HG03442 (cell line): ENCODE data around the gene CEP72.
A peak's percentile ranks its signal among the peaks of the same experiment; 100 is the strongest.
"Not testable (repeated sequence)": the region's sequence is repeated elsewhere in the genome, so short reads cannot be mapped to it uniquely, and the experiment has no call there.

Source experiments
- ATAC-seq: cut with Tn5 transposase; IDR thresholded peaks from one replicate; pipeline ENCODE4 v1.9.1; 2021; ENCODE audit warnings: mild to moderate bottlenecking, moderate library complexity; ENCODE audit not compliant: unreplicated experiment

CEP72 gene

DNA sequence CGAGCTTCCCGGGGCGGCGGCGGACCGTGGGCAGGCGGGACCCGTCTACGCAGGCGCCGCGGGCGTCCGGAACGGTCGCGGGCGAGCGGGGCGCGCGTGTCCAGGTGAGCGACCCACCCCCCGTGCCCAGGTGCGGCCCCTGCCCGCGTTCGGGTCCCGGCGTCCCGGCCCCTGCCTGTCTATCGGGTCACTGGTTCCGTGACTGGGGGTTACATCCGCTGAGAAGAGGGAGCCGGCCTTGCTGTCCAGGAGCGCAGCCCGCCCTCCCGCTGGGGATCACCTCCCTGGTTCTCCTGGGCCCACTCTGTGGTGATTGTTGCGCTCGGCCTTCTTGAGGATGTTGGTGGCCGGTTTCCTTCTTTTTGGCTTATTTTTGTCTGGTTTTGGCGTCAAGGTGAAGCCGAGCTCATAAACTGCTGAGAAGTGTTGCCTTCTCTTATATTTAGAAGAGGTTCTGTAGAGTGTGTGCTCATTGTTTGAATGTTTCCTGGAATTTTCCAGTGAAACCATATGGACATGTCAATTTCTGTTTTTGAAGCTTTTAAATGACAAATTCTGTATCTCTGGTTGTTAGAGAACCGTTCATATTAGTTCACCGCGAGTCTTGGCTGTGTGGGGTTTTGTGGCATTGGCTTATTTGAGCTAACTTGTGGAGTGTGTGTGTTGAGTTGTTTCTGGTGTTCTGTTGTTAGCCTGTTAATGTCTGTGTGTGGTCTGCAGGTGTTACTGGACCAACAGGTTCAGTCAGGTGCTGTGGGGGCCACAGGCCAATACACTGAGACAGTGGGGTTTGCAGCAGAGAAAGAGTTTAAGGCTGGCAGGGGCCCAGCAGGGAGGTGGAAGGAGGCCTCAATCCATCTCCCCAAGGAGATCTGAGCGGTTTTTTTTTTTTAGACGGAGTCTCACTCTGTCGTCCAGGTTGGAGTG lies 621 bp downstream of the CEP72 start:
- ATAC-seq = peak; percentile 27

- no peak for ATAC-seq
These were observed 4.4 kb downstream of the CEP72 start for GRCh38 chr5:616484-617039.

DNA sequence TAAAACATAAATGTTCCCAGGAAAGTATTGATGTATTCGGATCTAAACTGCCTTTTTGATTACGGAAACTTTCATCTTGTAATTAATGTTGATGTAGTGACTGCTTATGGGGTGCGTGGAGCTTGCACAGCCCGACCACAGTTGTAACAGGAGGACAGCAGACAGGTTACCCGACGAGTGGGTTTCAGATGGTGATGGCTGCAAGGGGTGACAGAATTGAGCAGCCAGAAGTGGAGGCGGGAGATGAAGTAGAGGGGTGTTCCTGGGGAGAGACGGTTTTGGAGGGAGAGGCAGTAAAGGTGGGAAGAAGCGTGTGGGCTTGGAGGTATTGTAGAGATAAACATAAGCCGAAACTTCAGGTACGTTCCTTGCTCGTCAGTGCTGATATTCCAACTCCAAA lies 5.8 kb downstream of the CEP72 start:
- no peak for ATAC-seq

- no peak for ATAC-seq
These were observed 6.3 kb downstream of the CEP72 start for GRCh38 chr5:618450-618849.

GRCh38 chr5:619444-619843 lies 7.3 kb downstream of the CEP72 start:
- ATAC-seq = no peak

GRCh38 chr5:620152-620551 lies 8.0 kb downstream of the CEP72 start:
- ATAC-seq = no peak

- no peak for ATAC-seq
These were observed 8.5 kb downstream of the CEP72 start for GRCh38 chr5:620586-621180.

DNA sequence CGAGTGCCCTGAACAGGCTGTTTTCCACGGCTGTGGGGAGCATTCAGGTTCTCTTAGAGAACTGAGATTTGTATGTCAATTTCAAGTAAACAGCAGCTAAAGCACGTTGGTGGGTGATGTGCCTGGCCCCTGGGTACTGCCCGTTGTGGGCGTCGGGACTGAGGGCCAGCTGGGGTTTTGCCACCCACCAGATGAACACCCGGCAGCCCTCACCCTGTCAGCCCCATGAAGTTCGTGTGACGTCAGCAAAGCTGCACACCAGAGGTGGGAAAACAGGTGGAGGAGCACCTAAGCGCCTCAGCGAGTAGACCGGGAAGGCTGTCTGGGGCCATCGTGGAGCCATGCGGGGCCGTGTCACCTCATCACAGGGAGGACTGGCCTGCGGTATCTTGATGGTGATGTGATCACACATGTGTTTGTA lies 9.2 kb downstream of the CEP72 start:
- no peak for ATAC-seq

DNA sequence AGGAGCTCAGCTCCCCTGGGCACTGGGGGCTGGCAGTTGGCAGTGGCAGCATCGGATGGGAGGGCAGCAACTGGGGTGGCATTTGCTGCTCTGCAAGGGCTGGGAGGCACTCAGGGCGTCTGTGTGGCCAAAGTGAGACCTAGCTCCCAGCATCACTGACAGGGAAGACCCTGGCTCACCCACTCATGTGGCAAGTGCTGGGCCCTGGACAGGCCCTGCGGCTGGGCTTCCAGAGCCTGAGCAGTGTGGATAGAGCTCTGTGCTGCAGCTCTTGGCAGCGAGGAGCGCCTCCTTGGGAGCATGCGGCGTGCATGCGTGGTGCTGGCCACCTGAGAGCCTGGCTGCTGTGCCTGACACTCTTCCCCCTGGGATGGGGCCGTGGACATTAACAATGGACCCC lies 10.2 kb downstream of the CEP72 start:
- ATAC-seq = no peak

GRCh38 chr5:622946-623522 lies 10.9 kb downstream of the CEP72 start:
- ATAC-seq = no peak

- ATAC-seq = no peak
These were observed 11.4 kb downstream of the CEP72 start for GRCh38 chr5:623531-623930.

GRCh38 chr5:624118-624950 lies 12.2 kb downstream of the CEP72 start:
- ATAC-seq = no peak

DNA sequence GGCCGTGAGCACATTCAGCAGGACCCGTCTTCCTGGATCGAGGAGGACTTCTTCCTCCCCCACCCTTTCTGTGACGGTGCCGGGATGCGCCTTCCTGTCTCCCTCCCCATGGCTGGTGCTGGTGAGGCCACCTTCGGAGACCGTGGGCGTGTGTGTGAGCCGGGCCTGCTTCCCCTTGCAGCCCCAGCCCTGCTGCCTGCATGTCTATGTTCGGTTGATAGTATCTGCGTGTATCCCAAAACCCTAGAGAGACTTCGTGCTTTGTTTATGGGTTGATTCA lies 12.8 kb downstream of the CEP72 start:
- no peak for ATAC-seq

- no peak for ATAC-seq
These were observed 13.4 kb downstream of the CEP72 start for GRCh38 chr5:625516-625915.

- no peak for ATAC-seq
These were observed 14.7 kb downstream of the CEP72 start for GRCh38 chr5:626850-627249.

GRCh38 chr5:627840-628239 lies 15.7 kb downstream of the CEP72 start:
- no peak for ATAC-seq

GRCh38 chr5:628351-629205 lies 16.4 kb downstream of the CEP72 start:
- not testable (repeated sequence) for ATAC-seq

DNA sequence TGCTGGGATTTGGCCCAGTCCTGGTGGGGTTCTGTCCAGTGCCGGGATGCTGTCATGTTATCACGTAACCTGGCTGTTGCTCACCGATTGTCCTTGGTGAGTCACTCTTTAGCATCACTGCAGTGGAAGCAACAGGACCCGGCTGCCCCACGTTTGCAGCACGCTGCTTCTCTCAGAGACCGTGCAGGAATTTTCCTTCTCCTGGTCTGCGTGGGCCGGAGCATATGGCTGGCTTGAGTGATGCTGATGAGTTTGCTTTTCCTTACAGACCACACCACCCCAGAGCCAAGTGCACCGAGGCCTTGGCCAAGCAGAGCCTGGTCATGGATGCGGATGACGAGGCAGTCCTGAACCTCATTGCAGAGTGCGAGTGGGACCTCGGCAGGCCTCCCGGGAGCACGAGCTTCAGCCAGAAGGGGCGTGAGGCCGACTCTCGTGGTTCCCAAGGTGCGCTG lies 21.4 kb downstream of the CEP72 start:
- no peak for ATAC-seq

DNA sequence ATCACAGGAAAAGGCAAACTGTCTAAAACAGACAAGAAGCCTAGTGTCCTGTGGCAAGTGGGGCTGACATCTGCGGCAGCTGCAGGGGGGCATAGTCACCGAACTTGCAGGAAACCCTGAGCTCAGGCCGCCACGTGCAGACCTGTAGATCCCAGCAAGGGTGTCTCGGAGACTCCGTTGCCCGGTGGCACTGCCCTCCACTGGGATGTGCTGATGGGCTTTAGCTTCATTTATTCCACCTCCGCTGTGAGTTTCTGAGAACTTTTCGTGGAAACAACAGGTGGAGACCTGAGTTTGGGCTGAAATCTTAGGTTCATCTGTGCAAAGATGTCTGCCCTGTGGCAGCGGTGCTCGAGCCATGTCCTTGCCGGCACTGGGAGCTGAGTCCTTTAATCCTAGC lies 22.1 kb downstream of the CEP72 start:
- no peak for ATAC-seq
